MCF 10A (cell line): ENCODE results near the gene UQCRHL. TPM values are rescaled to one million over a fixed set of nuclear protein-coding genes. Genes with fewer than 3 reads are reported as not detected.
"Not testable (repeated sequence)": the region's sequence is repeated elsewhere in the genome, so short reads cannot be mapped to it uniquely, and the experiment has no call there.

Experiments
- BruUV-seq: library from RNA; stranded (reverse); fragments of 400-500 nt; replicated peaks from 2 replicates; lab custom pipeline; 2021; lab: Mats Ljungman, UMichigan
- CTCF ChIA-PET: fragments of 300-600 bp; sonication (Branson Sonifier 250); formaldehyde crosslinking; extraction: SDS; loops from one replicate; lab custom pipeline; 2021; ENCODE audit warnings: antibody characterized with exemption, inconsistent platforms; lab: Yijun Ruan, JAX
- POLR2A ChIA-PET: fragments of 300-600, 350-650 bp; sonication (Branson Sonifier 250); formaldehyde crosslinking; extraction: SDS; loops from one replicate; lab custom pipeline; 2020; ENCODE audit warnings: antibody characterized with exemption, inconsistent platforms; lab: Yijun Ruan, JAX
- DNase-seq: peaks from one replicate; pipeline ENCODE4 v3.0.0-alpha.2; 2018; ENCODE audit not compliant: unreplicated experiment
- H3K27ac Mint-ChIP-seq: one replicate; pipeline ENCODE4 v1.8.0; 2022; ENCODE audit warnings: mild to moderate bottlenecking, low read depth, mixed read lengths; ENCODE audit not compliant: unreplicated experiment
- H3K27me3 Mint-ChIP-seq: one replicate; pipeline ENCODE4 v1.8.0; 2022; ENCODE audit warnings: mixed read lengths; ENCODE audit not compliant: insufficient read depth, unreplicated experiment
- H3K36me3 Mint-ChIP-seq: one replicate; pipeline ENCODE4 v1.8.0; 2022; ENCODE audit warnings: mild to moderate bottlenecking, moderate library complexity, mixed read lengths; ENCODE audit not compliant: insufficient read depth, unreplicated experiment
- H3K4me1 Mint-ChIP-seq: one replicate; pipeline ENCODE4 v1.8.0; 2022; ENCODE audit warnings: mixed read lengths; ENCODE audit not compliant: insufficient read depth, unreplicated experiment
- H3K4me3 Mint-ChIP-seq: one replicate; pipeline ENCODE4 v1.8.0; 2022; ENCODE audit warnings: mild to moderate bottlenecking, moderate library complexity, mixed read lengths; ENCODE audit not compliant: unreplicated experiment
- H3K9me3 Mint-ChIP-seq: one replicate; pipeline ENCODE4 v1.8.0; 2022; ENCODE audit warnings: mixed read lengths; ENCODE audit not compliant: unreplicated experiment
- intact Hi-C: fragments of 100-400 bp; cut with micrococcal nuclease; formaldehyde crosslinking; loops from 2 replicates; pipeline ENCODE4 v1.14.1; 2022
- total RNA-seq: library from RNA; stranded (reverse); gene quantifications from 2 replicates; pipeline ENCODE4 v1.2.3, GENCODE V29; 2022
- TF ChIP-seq, protein P1 (sequence below): fragments of 200-600 bp; IDR thresholded peaks from one replicate; pipeline ENCODE4 v1.8.0; 2022; ENCODE audit warnings: antibody characterized with exemption, mild to moderate bottlenecking; ENCODE audit not compliant: unreplicated experiment

The UQCRHL gene
- total RNA-seq, 1 experiment from 2014 or later = 1.1 TPM

DNA sequence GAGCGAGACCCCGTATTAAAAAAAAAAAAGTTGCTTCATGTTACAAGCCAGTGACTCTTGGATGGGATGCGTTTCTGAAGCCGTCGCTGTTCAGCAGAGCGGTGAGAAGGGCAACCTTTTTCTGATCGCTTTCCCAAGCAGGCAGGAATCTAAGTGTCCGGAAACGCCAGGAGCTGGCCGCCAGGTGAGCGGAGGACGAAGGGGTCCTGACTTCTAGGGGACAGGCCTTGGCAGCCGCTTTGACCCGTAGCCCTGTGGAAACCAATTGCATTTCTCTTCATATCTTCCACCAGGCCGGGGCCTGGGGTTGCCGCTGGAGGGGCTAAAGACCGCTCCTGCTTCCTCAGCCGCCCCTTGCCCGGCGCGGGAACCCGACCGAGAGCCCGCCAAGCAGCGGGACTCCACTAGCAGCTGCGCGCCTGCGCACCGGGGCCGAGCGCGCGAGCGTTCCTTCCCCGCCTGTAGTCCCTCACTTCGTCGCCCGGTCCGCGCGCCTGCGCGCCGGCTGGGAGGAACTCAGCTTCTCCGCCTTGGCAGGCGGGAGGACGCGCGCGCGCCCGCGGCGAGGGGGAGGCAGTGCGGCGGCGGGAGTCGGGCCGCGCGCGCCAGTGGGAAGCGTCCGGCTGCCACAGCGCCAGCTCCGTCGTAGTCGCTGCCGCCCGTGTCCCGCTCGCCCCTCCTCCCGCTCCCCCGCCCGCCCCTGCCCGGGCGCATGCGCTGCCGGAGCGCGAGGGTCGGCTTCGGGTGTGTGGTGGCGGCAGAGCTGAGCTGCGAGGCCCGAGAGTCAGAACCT lies 39.8 kb upstream of the UQCRHL start, which contains the start of gene SPEN:
SPEN (plus strand) TSS at position 608 of the 793 bp plus-strand sequence. CDS start 361 bp downstream, outside the sequence.
- TF ChIP-seq, protein P1, sequence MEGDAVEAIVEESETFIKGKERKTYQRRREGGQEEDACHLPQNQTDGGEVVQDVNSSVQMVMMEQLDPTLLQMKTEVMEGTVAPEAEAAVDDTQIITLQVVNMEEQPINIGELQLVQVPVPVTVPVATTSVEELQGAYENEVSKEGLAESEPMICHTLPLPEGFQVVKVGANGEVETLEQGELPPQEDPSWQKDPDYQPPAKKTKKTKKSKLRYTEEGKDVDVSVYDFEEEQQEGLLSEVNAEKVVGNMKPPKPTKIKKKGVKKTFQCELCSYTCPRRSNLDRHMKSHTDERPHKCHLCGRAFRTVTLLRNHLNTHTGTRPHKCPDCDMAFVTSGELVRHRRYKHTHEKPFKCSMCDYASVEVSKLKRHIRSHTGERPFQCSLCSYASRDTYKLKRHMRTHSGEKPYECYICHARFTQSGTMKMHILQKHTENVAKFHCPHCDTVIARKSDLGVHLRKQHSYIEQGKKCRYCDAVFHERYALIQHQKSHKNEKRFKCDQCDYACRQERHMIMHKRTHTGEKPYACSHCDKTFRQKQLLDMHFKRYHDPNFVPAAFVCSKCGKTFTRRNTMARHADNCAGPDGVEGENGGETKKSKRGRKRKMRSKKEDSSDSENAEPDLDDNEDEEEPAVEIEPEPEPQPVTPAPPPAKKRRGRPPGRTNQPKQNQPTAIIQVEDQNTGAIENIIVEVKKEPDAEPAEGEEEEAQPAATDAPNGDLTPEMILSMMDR = no peak
- peak; percentile 97 for DNase-seq
- ChIA-PET POLR2A (interaction anchor here (0.6 to 9.0 kb wide), 39 partner anchors 9 to 389 kb away, joined by 3 to 283 read pairs (median 4); partner anchors contain the start of genes DDI2 and ZBTB17), CTCF (interaction anchor here (0.6 to 0.7 kb wide), 3 partner anchors 14 to 48 kb away, joined by 4 to 7 read pairs (median 6); no protein-coding TSS in a partner anchor)
- peak within 1 kb of the TSS; percentile 82 for H3K4me3 Mint-ChIP-seq
- H3K27ac Mint-ChIP-seq = peak within 1 kb of the TSS; percentile 97
- no TSS peak for BruUV-seq
- peaks cover 19% of the 10 kb centered on the region for H3K4me1 Mint-ChIP-seq
- peaks cover 6% of the 10 kb centered on the region for H3K36me3 Mint-ChIP-seq
- intact Hi-C loops = loop anchor here (1.0 to 5.0 kb wide), 4 partner anchors 12 to 70 kb away; no protein-coding TSS in a partner anchor
- H3K9me3 Mint-ChIP-seq = no peaks in the 10 kb centered on the region
- no peaks in the 10 kb centered on the region for H3K27me3 Mint-ChIP-seq

DNA sequence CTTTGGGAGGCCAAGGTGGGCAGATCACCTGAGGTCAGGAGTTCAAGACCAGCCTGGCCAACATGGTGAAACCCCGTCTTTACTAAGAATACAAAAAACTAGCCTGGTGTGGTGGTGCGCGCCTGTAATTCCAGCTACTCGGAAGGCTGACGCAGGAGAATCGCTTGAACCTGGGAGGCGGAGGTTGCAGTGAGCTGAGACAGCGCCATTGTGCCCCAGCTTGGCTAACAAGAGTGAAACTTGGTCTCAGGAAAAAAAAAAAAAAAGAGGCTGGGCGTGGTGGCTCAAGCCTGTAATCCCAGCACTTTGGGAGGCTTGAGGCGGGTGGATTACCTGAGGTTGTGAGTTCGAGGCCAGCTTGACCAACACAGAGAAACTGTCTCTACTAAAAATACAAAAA lies 38.6 kb upstream of the UQCRHL start:
- BruUV-seq, H3K36me3 Mint-ChIP-seq, DNase-seq, H3K27me3 Mint-ChIP-seq, H3K9me3 Mint-ChIP-seq, H3K27ac Mint-ChIP-seq: not testable (repeated sequence)
- POLR2A ChIA-PET = interaction anchor here (0.6 to 9.0 kb wide), 9 partner anchors 8 to 77 kb away, joined by 3 to 283 read pairs (median 16); no protein-coding TSS in a partner anchor
- CTCF ChIA-PET = interaction anchor here (0.5 kb wide), 1 partner anchor 14 kb away, joined by 4 read pairs; no protein-coding TSS in a partner anchor
- Mint-ChIP-seq H3K4me3 (peak overlapping the region; percentile 79), H3K4me1 (peaks cover 13% of the 10 kb centered on the region)
- intact Hi-C loops = loop anchor here (5.0 kb wide), 3 partner anchors 41 to 71 kb away; no protein-coding TSS in a partner anchor

- Mint-ChIP-seq H3K27ac (no peak overlapping the region), H3K4me1 (no peaks in the 10 kb centered on the region), H3K36me3 (peaks cover 3% of the 10 kb centered on the region), H3K9me3 (no peaks in the 10 kb centered on the region), H3K27me3 (no peaks in the 10 kb centered on the region), H3K4me3 (no peak overlapping the region)
- no peak for DNase-seq
- no TSS peak for BruUV-seq
- CTCF ChIA-PET = no interaction called here
- intact Hi-C loops = no loop called here
- POLR2A ChIA-PET = interaction anchor here (0.6 to 2.3 kb wide), 6 partner anchors 8 to 202 kb away, joined by 3 to 22 read pairs (median 4); no protein-coding TSS in a partner anchor
- TF ChIP-seq, protein P1 = no peak
Observed at GRCh38 chr1:15843826-15844572, 36.5 kb upstream of the UQCRHL start.

GRCh38 chr1:15838721-15839120 lies 31.3 kb upstream of the UQCRHL start:
- H3K9me3 Mint-ChIP-seq = no peaks in the 10 kb centered on the region
- H3K4me1 Mint-ChIP-seq = no peaks in the 10 kb centered on the region
- DNase-seq = no peak
- H3K27ac Mint-ChIP-seq = no peak overlapping the region
- no peaks in the 10 kb centered on the region for H3K27me3 Mint-ChIP-seq
- no TSS peak for BruUV-seq
- CTCF ChIA-PET = interaction anchor here (0.6 to 1.1 kb wide), 3 partner anchors 24 to 1219 kb away, joined by 3 read pairs; no protein-coding TSS in a partner anchor
- TF ChIP-seq, protein P1 = no peak
- intact Hi-C loops = no loop called here
- H3K4me3 Mint-ChIP-seq = no peak overlapping the region
- POLR2A ChIA-PET = interaction anchor here (0.9 to 5.4 kb wide), 3 partner anchors 10 to 47 kb away, joined by 3 to 112 read pairs (median 4); partner anchors contain the start of gene SPEN
- no peaks in the 10 kb centered on the region for H3K36me3 Mint-ChIP-seq
